Thyroid gland (tissue), 4 donors: ENCODE measurements around the gene VWCE. TPM values are rescaled to one million over a fixed set of nuclear protein-coding genes. Genes with fewer than 3 reads are reported as not detected.

Experiments used
- DNase-seq, 2 donors: peaks; one replicate each; pipeline ENCODE4 v3.0.0-alpha.2; 2019
- H3K27ac ChIP-seq, 3 donors: fragments of 200-600 bp; sonication (generic); 1 replicate in 2 of 3; 2 replicates in 1 of 3; pipeline ENCODE4 v1.5.1; 2016 to 2019; ENCODE audit warnings: mild to moderate bottlenecking in 1 of 3, moderate library complexity in 1 of 3
- H3K27me3 ChIP-seq: fragments of 200-600 bp; sonication (generic); one replicate; pipeline ENCODE4 v1.5.1; 2019
- H3K36me3 ChIP-seq, 2 donors: fragments of 200-600 bp; sonication (generic); one replicate each; pipeline ENCODE4 v1.5.1; 2016 to 2019
- H3K4me1 ChIP-seq, 2 donors: fragments of 200-600 bp; sonication (generic); one replicate each; pipeline ENCODE4 v1.5.1; 2017 to 2019
- H3K4me3 ChIP-seq, 3 donors: fragments of 200-600 bp; sonication (generic); replicated peaks in 1 of 3; 1 replicate in 2 of 3; 2 replicates in 1 of 3; pipeline ENCODE4 v1.5.1; 2016; ENCODE audit warnings: mild to moderate bottlenecking in 1 of 3
- H3K9me3 ChIP-seq: fragments of 200-600 bp; sonication (generic); one replicate; pipeline ENCODE4 v1.5.1; 2017
- CTCF ChIP-seq, 6 experiments: fragments of 200-600 bp in 3 of 6; fragments of 450-650 bp in 3 of 6; sonication (generic) in 3 of 6; IDR thresholded peaks; one replicate each; pipeline ENCODE4 v1.5.1; 2016 to 2019; ENCODE audit warnings: antibody characterized with exemption in 6 of 6, mild to moderate bottlenecking in 2 of 6, inconsistent platforms in 1 of 6, moderate library complexity in 1 of 6
- POLR2A ChIP-seq, 2 donors: fragments of 450-650 bp; IDR thresholded peaks; one replicate each; pipeline ENCODE4 v1.6.1; 2017; ENCODE audit warnings: antibody characterized with exemption in 2 of 2, mild to moderate bottlenecking in 2 of 2, moderate library complexity in 1 of 2
- WGBS, 2 donors: methylation state at CpG; one replicate each; pipeline ENCODE4 v1.1.5; 2017; 5-methylcytosine and 5-hydroxymethylcytosine counted together
- intact Hi-C: fragments of 100-400 bp; cut with DNase I; formaldehyde crosslinking; loops from one replicate; pipeline ENCODE4 v1.15.1; 2023
- total RNA-seq, 4 donors: library from RNA; depleted of rRNA; stranded (reverse); fragments of >200 nt; gene quantifications; one replicate each; pipeline ENCODE4 v1.2.3, GENCODE V29; 2016

VWCE gene
- total RNA-seq, 4 donors from 2014 or later = 0.54 to 2.5 (median 1.0) TPM

- no peaks in the 10 kb centered on the region for H3K27me3 ChIP-seq
- H3K9me3 ChIP-seq = no peaks in the 10 kb centered on the region
- H3K27ac ChIP-seq = no peak overlapping the region
- no peak overlapping the region for H3K4me3 ChIP-seq
- no peak for DNase-seq
- intact Hi-C loops = no loop called here
- peaks cover 15 to 50% of the 10 kb centered on the region in 2 donors for H3K36me3 ChIP-seq
- WGBS, 2 donors = 92 to 96% methylated on average over 9 of the region's 9 CpGs
- TF ChIP-seq CTCF (IDR thresholded peaks at IDR 0.05) = no peak
- no peak for TF ChIP-seq POLR2A (IDR thresholded peaks at IDR 0.05)
- H3K4me1 ChIP-seq = peaks cover 12 to 21% of the 10 kb centered on the region in 2 donors
Observed at GRCh38 chr11:61328351-61328750, 33.2 kb upstream of the VWCE start.

GRCh38 chr11:61327669-61328071 lies 32.6 kb upstream of the VWCE start:
- intact Hi-C loops = no loop called here
- H3K36me3 ChIP-seq = peaks cover 22 to 57% of the 10 kb centered on the region in 2 donors
- no peak for DNase-seq
- H3K27ac ChIP-seq = no peak overlapping the region
- H3K27me3 ChIP-seq = no peaks in the 10 kb centered on the region
- H3K4me1 ChIP-seq = peaks cover 12 to 21% of the 10 kb centered on the region in 2 donors
- TF ChIP-seq CTCF (IDR thresholded peaks at IDR 0.05) = no peak
- TF ChIP-seq POLR2A (IDR thresholded peaks at IDR 0.05) = no peak
- no peak overlapping the region for H3K4me3 ChIP-seq
- H3K9me3 ChIP-seq = no peaks in the 10 kb centered on the region

- peaks cover 40 to 75% of the 10 kb centered on the region in 2 donors for H3K36me3 ChIP-seq
Observed at GRCh38 chr11:61325649-61326414, 30.7 kb upstream of the VWCE start.

GRCh38 chr11:61315260-61315659 lies 20.1 kb upstream of the VWCE start:
- no peak for TF ChIP-seq POLR2A (IDR thresholded peaks at IDR 0.05)
- no peak for TF ChIP-seq CTCF (IDR thresholded peaks at IDR 0.05)
- H3K27me3 ChIP-seq = no peaks in the 10 kb centered on the region
- WGBS, 2 donors = 90 to 93% methylated on average over 2 of the region's 2 CpGs
- no peaks in the 10 kb centered on the region for H3K9me3 ChIP-seq
- H3K36me3 ChIP-seq = peaks cover 76 to 80% of the 10 kb centered on the region in 2 donors
- no peaks in the 10 kb centered on the region for H3K4me1 ChIP-seq
- no peak overlapping the region for H3K4me3 ChIP-seq
- H3K27ac ChIP-seq = no peak overlapping the region
- DNase-seq = no peak
- intact Hi-C loops = no loop called here

More at GRCh38 chr11:61325649-61326414, 30.7 kb upstream of the VWCE start:
- TF ChIP-seq CTCF (IDR thresholded peaks at IDR 0.05) (no peak), POLR2A (IDR thresholded peaks at IDR 0.05) (no peak)
- intact Hi-C loops = no loop called here
- H3K27me3 ChIP-seq = no peaks in the 10 kb centered on the region
- H3K4me3 ChIP-seq = no peak overlapping the region
- DNase-seq = peak; percentile 58 to 65
- peaks cover 0 to 8% of the 10 kb centered on the region in 2 donors for H3K4me1 ChIP-seq
- WGBS, 2 donors = 80 to 94% methylated on average over 2 of the region's 2 CpGs
- no peak overlapping the region for H3K27ac ChIP-seq
- H3K9me3 ChIP-seq = no peaks in the 10 kb centered on the region

GRCh38 chr11:61310749-61311148 lies 15.6 kb upstream of the VWCE start:
- no peaks in the 10 kb centered on the region for H3K4me1 ChIP-seq
- no peak for TF ChIP-seq CTCF (IDR thresholded peaks at IDR 0.05)
- TF ChIP-seq POLR2A (IDR thresholded peaks at IDR 0.05) = no peak
- WGBS, 2 donors = 95 to 96% methylated on average over 8 of the region's 8 CpGs
- intact Hi-C loops = no loop called here
- H3K36me3 ChIP-seq = peaks cover 82 to 96% of the 10 kb centered on the region in 2 donors
- no peak overlapping the region for H3K27ac ChIP-seq
- no peaks in the 10 kb centered on the region for H3K9me3 ChIP-seq
- no peak overlapping the region for H3K4me3 ChIP-seq
- no peaks in the 10 kb centered on the region for H3K27me3 ChIP-seq
- DNase-seq = no peak
